Neural progenitor cell (in vitro differentiated cells): ENCODE data around the gene MICAL2. TPM values are rescaled to one million over a fixed set of nuclear protein-coding genes. Genes with fewer than 3 reads are reported as not detected.

ENCODE experiments used
- DNase-seq: peaks from one replicate; pipeline ENCODE4 v3.0.0-alpha.2; 2016; ENCODE audit warnings: low spot score
- H2AFZ ChIP-seq: fragments of 200-600 bp; sonication (generic); replicated peaks from 2 replicates; pipeline ENCODE4 v1.6.1; 2016; ENCODE audit warnings: antibody characterized with exemption
- H3F3A ChIP-seq: fragments of 200-600 bp; sonication (generic); 2 replicates; pipeline ENCODE4 v1.6.1; 2016; ENCODE audit warnings: antibody characterized with exemption, low read depth
- H3K27ac ChIP-seq: fragments of 200-600 bp; sonication (generic); 2 replicates; pipeline ENCODE4 v1.5.1; 2016; ENCODE audit warnings: mild to moderate bottlenecking
- H3K27me3 ChIP-seq: fragments of 200-600 bp; sonication (generic); 2 replicates; pipeline ENCODE4 v1.6.1; 2016; ENCODE audit warnings: mild to moderate bottlenecking, moderate library complexity
- H3K36me3 ChIP-seq: fragments of 200-600 bp; sonication (generic); 2 replicates; pipeline ENCODE4 v1.5.1; 2016
- H3K4me1 ChIP-seq: fragments of 200-600 bp; sonication (generic); 2 replicates; pipeline ENCODE4 v1.6.1; 2016; ENCODE audit warnings: mixed run types
- H3K4me2 ChIP-seq: fragments of 200-600 bp; sonication (generic); 2 replicates; pipeline ENCODE4 v1.6.1; 2016
- H3K4me3 ChIP-seq: fragments of 200-600 bp; sonication (generic); 2 replicates; pipeline ENCODE4 v1.5.1; 2016
- H3K79me2 ChIP-seq: fragments of 200-600 bp; sonication (generic); 2 replicates; pipeline ENCODE4 v1.6.1; 2016; ENCODE audit warnings: low read depth
- H3K9ac ChIP-seq: fragments of 200-600 bp; sonication (generic); 2 replicates; pipeline ENCODE4 v1.6.1; 2016
- H3K9me3 ChIP-seq: fragments of 200-600 bp; sonication (generic); 2 replicates; pipeline ENCODE4 v1.5.1; 2016; ENCODE audit warnings: low read depth
- H4K20me1 ChIP-seq: fragments of 200-600 bp; sonication (generic); 2 replicates; pipeline ENCODE4 v1.6.1; 2016; ENCODE audit warnings: low read depth
- H3K27ac Mint-ChIP-seq: 3 replicates; pipeline ENCODE4 v1.8.0; 2021; ENCODE audit warnings: mixed read lengths
- H3K27me3 Mint-ChIP-seq: 2 replicates; pipeline ENCODE4 v1.8.0; 2022; ENCODE audit warnings: low read depth, mild to moderate bottlenecking, inconsistent platforms, moderate library complexity, mixed read lengths; ENCODE audit not compliant: insufficient read depth
- H3K36me3 Mint-ChIP-seq: 3 replicates; pipeline ENCODE4 v1.8.0; 2021; ENCODE audit warnings: mixed read lengths
- H3K4me1 Mint-ChIP-seq: 3 replicates; pipeline ENCODE4 v1.8.0; 2021; ENCODE audit warnings: mixed read lengths
- H3K4me3 Mint-ChIP-seq: 3 replicates; pipeline ENCODE4 v1.8.0; 2021; ENCODE audit warnings: mild to moderate bottlenecking, moderate library complexity, mixed read lengths
- H3K9me3 Mint-ChIP-seq: 3 replicates; pipeline ENCODE4 v1.8.0; 2020; ENCODE audit warnings: mixed read lengths
- CTCF ChIP-seq: fragments of 200-600 bp; sonication (generic); IDR thresholded peaks from 2 replicates; pipeline ENCODE4 v1.5.1; 2017; ENCODE audit warnings: antibody characterized with exemption, mild to moderate bottlenecking
- EZH2 ChIP-seq: fragments of 200-600 bp; sonication (generic); IDR thresholded peaks from 2 replicates; pipeline ENCODE4 v1.6.1; 2017; ENCODE audit warnings: antibody characterized with exemption, mild to moderate bottlenecking, moderate library complexity
- EZH2phosphoT487 ChIP-seq: fragments of 200-600 bp; sonication (generic); IDR thresholded peaks from 2 replicates; pipeline ENCODE4 v1.6.1; 2017; ENCODE audit warnings: antibody characterized with exemption
- total RNA-seq: library from RNA; depleted of rRNA; stranded (reverse); fragments of >200 nt; gene quantifications from 2 replicates; pipeline ENCODE4 v1.2.3, GENCODE V29; 2015; ENCODE audit warnings: low replicate concordance

Gene MICAL2
- total RNA-seq, 1 donor from 2014 or later: 0.60 TPM

DNA sequence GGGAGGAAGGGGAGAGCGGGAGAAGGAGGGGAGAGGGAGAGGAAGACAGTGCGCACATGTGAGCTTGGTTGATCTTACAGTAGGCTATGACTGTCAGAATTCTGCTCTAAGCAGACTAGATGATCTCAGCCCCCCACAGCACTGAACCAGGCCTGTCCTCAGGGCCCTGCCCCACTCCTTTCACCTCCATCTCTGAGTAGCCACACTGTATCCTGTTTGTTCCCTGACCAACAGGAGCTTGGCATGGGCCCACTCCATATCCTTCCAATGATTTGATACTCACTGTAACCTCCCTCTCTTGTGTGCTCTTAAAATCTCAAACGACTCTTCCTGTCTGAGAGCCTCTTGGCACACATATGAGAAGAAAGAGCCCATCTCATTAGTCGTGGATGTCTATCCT lies 180.9 kb downstream of the MICAL2 start:
- Histone ChIP-seq H3K9ac (no peak overlapping the region), H3K4me1 (no peaks in the 10 kb centered on the region), H3K79me2 (no peaks in the 10 kb centered on the region), H4K20me1 (no peaks in the 10 kb centered on the region), H3F3A (no peaks in the 10 kb centered on the region), H3K4me3 (no peak overlapping the region), H3K27me3 (no peaks in the 10 kb centered on the region), H2AFZ (no peak overlapping the region), H3K27ac (no peak overlapping the region), H3K36me3 (no peaks in the 10 kb centered on the region), H3K9me3 (no peaks in the 10 kb centered on the region), H3K4me2 (no peak overlapping the region)
- Mint-ChIP-seq H3K27ac (no peak overlapping the region), H3K4me3 (no peak overlapping the region), H3K36me3 (no peaks in the 10 kb centered on the region), H3K9me3 (peaks cover 3% of the 10 kb centered on the region), H3K27me3 (peaks cover 5% of the 10 kb centered on the region), H3K4me1 (peaks cover 16% of the 10 kb centered on the region)
- no peak for DNase-seq
- TF ChIP-seq EZH2phosphoT487: no peak
- TF ChIP-seq CTCF: no peak
- TF ChIP-seq EZH2: no peak

DNA sequence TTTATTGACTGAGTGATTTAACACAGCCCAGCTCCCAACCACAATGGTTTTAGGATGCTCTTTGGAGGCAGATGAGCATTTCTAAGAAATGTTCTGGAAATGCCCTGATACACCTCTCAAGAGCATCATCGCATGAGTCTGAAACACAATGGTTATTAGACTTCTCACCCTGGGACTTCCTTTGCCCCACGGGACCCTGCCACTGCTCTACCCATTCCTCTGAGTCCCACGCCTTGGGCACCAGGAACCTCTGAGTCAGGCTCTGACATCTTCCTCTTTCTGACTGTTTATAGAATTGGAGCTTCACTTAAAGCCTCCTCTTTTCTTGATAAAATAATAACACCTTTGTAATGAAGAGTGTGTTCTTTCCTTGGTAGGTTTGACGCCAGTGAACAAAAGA lies 181.4 kb downstream of the MICAL2 start:
- Mint-ChIP-seq H3K9me3 (peaks cover 3% of the 10 kb centered on the region), H3K36me3 (no peaks in the 10 kb centered on the region), H3K27ac (no peak overlapping the region), H3K4me1 (peaks cover 14% of the 10 kb centered on the region), H3K27me3 (peaks cover 5% of the 10 kb centered on the region), H3K4me3 (no peak overlapping the region)
- no peak overlapping the region for H3K4me3 ChIP-seq
- H3K9ac ChIP-seq: no peak overlapping the region
- TF ChIP-seq EZH2 (no peak), EZH2phosphoT487 (no peak), CTCF (no peak)
- H3K4me1 ChIP-seq: no peaks in the 10 kb centered on the region
- no peaks in the 10 kb centered on the region for H3K36me3 ChIP-seq
- no peaks in the 10 kb centered on the region for H3K79me2 ChIP-seq
- H2AFZ ChIP-seq: no peak overlapping the region
- no peaks in the 10 kb centered on the region for H4K20me1 ChIP-seq
- H3K9me3 ChIP-seq: no peaks in the 10 kb centered on the region
- no peaks in the 10 kb centered on the region for H3F3A ChIP-seq
- H3K27me3 ChIP-seq: no peaks in the 10 kb centered on the region
- H3K27ac ChIP-seq: no peak overlapping the region
- no peak overlapping the region for H3K4me2 ChIP-seq
- no peak for DNase-seq

GRCh38 chr11:12292766-12293165 lies 182.4 kb downstream of the MICAL2 start:
- no peak overlapping the region for H3K27ac Mint-ChIP-seq
- DNase-seq: no peak
- Histone ChIP-seq H3K79me2 (no peaks in the 10 kb centered on the region), H3K4me2 (no peak overlapping the region), H3K9ac (no peak overlapping the region), H2AFZ (no peak overlapping the region), H3F3A (no peaks in the 10 kb centered on the region), H3K36me3 (no peaks in the 10 kb centered on the region), H4K20me1 (no peaks in the 10 kb centered on the region), H3K4me3 (no peak overlapping the region), H3K4me1 (no peaks in the 10 kb centered on the region), H3K27ac (no peak overlapping the region), H3K9me3 (no peaks in the 10 kb centered on the region), H3K27me3 (no peaks in the 10 kb centered on the region)
- peaks cover 5% of the 10 kb centered on the region for H3K4me1 Mint-ChIP-seq
- H3K9me3 Mint-ChIP-seq: peaks cover 3% of the 10 kb centered on the region
- TF ChIP-seq EZH2phosphoT487: no peak
- TF ChIP-seq CTCF: no peak
- TF ChIP-seq EZH2: no peak
- peaks cover 3% of the 10 kb centered on the region for H3K27me3 Mint-ChIP-seq
- H3K4me3 Mint-ChIP-seq: no peak overlapping the region
- no peaks in the 10 kb centered on the region for H3K36me3 Mint-ChIP-seq
